K562 (cell line): ENCODE results near the gene DPP3. TPM values are rescaled to one million over a fixed set of nuclear protein-coding genes. Genes with fewer than 3 reads are reported as not detected.

ENCODE experiments used
- ARHGAP35 ChIP-seq: fragments of 450-650 bp; IDR thresholded peaks from 2 replicates; pipeline ENCODE4 v1.6.1; 2018; ENCODE audit not compliant: partially characterized antibody
- BRD9 ChIP-seq: fragments of 450-650 bp; IDR thresholded peaks from 2 replicates; pipeline ENCODE4 v1.6.1; 2018; ENCODE audit warnings: low read depth; ENCODE audit not compliant: partially characterized antibody
- CHD4 ChIP-seq: fragments of 200-600 bp; sonication (generic); IDR thresholded peaks from 3 replicates; pipeline ENCODE4 v1.6.1; 2012; ENCODE audit warnings: low read depth, mild to moderate bottlenecking, mixed read lengths, low read length, inconsistent platforms; ENCODE audit not compliant: insufficient read depth, insufficient replicate concordance, poor library complexity, severe bottlenecking
- HDAC1 ChIP-seq, 2 experiments: fragments of 450-650 bp; IDR thresholded peaks; 2 replicates each; pipeline ENCODE4 v1.6.1; 2016 to 2017; ENCODE audit warnings: inconsistent platforms in 1 of 2, mild to moderate bottlenecking in 1 of 2, moderate library complexity in 1 of 2
- HMG20A ChIP-seq: fragments of 450-650 bp; formaldehyde crosslinking; conservative IDR thresholded peaks from 2 replicates; pipeline ENCODE4 v1.4.0; 2020; ENCODE audit warnings: mild to moderate bottlenecking, mixed read lengths
- MED1 ChIP-seq: sonication (generic); formaldehyde crosslinking; IDR thresholded peaks from 2 replicates; pipeline ENCODE4 v1.8.1; 2023; ENCODE audit warnings: missing genetic modification reagents, borderline replicate concordance
- MTA1 ChIP-seq: fragments of 450-650 bp; IDR thresholded peaks from 2 replicates; pipeline ENCODE4 v1.6.1; 2017; ENCODE audit warnings: borderline replicate concordance
- NFE2L1 ChIP-seq: fragments of 450-650 bp; IDR thresholded peaks from 2 replicates; pipeline ENCODE4 v1.6.1; 2016; ENCODE audit warnings: missing genetic modification characterization, low read depth, mild to moderate bottlenecking, missing compliant biosample characterization, moderate library complexity, borderline replicate concordance
- PHF21A ChIP-seq: fragments of 450-650 bp; IDR thresholded peaks from 2 replicates; pipeline ENCODE4 v1.6.1; 2017; ENCODE audit warnings: low read depth, borderline replicate concordance
- PHTF2 ChIP-seq: fragments of 250-450 bp; sonication (Bioruptor Pico); IDR thresholded peaks from 2 replicates; pipeline ENCODE4 v1.5.0; 2021; ENCODE audit warnings: mild to moderate bottlenecking
- RFX1 ChIP-seq: fragments of 450-650 bp; IDR thresholded peaks from 2 replicates; pipeline ENCODE4 v1.6.1; 2016; ENCODE audit warnings: mild to moderate bottlenecking, moderate library complexity
- SAFB2 ChIP-seq: fragments of 200-400 bp; formaldehyde crosslinking; IDR thresholded peaks from 2 replicates; pipeline ENCODE4 v1.6.1; 2018; ENCODE audit warnings: borderline replicate concordance, low read length, low read depth, moderate library complexity; ENCODE audit not compliant: severe bottlenecking
- SMARCA5 ChIP-seq: fragments of 450-650 bp; IDR thresholded peaks from 2 replicates; pipeline ENCODE4 v1.6.1; 2016
- TRIM28 ChIP-seq: fragments of 450-650 bp; IDR thresholded peaks from 2 replicates; pipeline ENCODE4 v1.6.1; 2017
- ZBTB7A ChIP-seq: IDR thresholded peaks from 2 replicates; pipeline ENCODE4 v1.6.1; 2011; ENCODE audit warnings: low read depth, mild to moderate bottlenecking, low read length, moderate library complexity, borderline replicate concordance; ENCODE audit not compliant: control insufficient read depth
- ZNF23 ChIP-seq: fragments of 250-450 bp; sonication (Bioruptor Pico); IDR thresholded peaks from 2 replicates; pipeline ENCODE4 v1.4.0; 2020; ENCODE audit warnings: mild to moderate bottlenecking
- ZNF644 ChIP-seq: fragments of 200-800 bp; sonication (Bioruptor generic); IDR thresholded peaks from 2 replicates; pipeline ENCODE4 v1.6.1; 2016; ENCODE audit warnings: low read depth, missing genetic modification characterization, missing compliant biosample characterization
- ZNF717 ChIP-seq: fragments of 250-450 bp; sonication (Bioruptor Pico); IDR thresholded peaks from 2 replicates; pipeline ENCODE4 v1.5.0; 2021
- ZNF75A ChIP-seq: fragments of 450-650 bp; formaldehyde crosslinking; IDR thresholded peaks from 2 replicates; pipeline ENCODE4 v1.4.0; 2020; ENCODE audit warnings: mild to moderate bottlenecking
- polyA plus RNA-seq, 8 experiments: library from polyadenylated mRNA; depleted of rRNA in 4 of 8; stranded (reverse) in 5 of 8; unstranded in 3 of 8; fragments of >200 nt; fragmentation: Nextera tagmentation in 2 of 8; fragmentation: Illumina TruSeq in 1 of 8; extraction: Ambion mirVana in 2 of 8; extraction: Trizol in 1 of 8; gene quantifications; 2 replicates each; pipeline versions ENCODE4 v1.2.1 to v1.2.3, GENCODE V29; 2011 to 2014; ENCODE audit warnings: inconsistent platforms in 1 of 8, missing spikeins in 1 of 8
- total RNA-seq, 7 experiments: library from RNA; depleted of rRNA in 6 of 7; stranded (reverse); fragments of >200 nt in 6 of 7; fragmentation: Illumina TruSeq in 2 of 7; extraction: Trizol in 2 of 7; gene quantifications; 2 replicates each; pipeline versions ENCODE4 v1.2.1 to v1.2.3, GENCODE V29; 2011 to 2021; ENCODE audit warnings: low replicate concordance in 1 of 7
- TF ChIP-seq, protein P1 (sequence below): IDR thresholded peaks from 2 replicates; pipeline ENCODE4 v1.6.1; 2011; ENCODE audit warnings: borderline replicate concordance, low read depth, mild to moderate bottlenecking, moderate library complexity, low read length; ENCODE audit not compliant: insufficient read depth, poor library complexity, severe bottlenecking
- TF ChIP-seq, protein P2 (sequence below), 2 experiments: fragments of 250-450 bp in 1 of 2; fragments of 450-650 bp in 1 of 2; sonication (Bioruptor Pico) in 1 of 2; IDR thresholded peaks; 2 replicates each; pipeline versions ENCODE4 v1.6.1 to v1.8.0; 2016 to 2021; ENCODE audit warnings: mild to moderate bottlenecking in 2 of 2, moderate library complexity in 2 of 2, missing compliant biosample characterization in 1 of 2, missing genetic modification characterization in 1 of 2
- TF ChIP-seq, protein P3 (sequence below): fragments of 450-650 bp; formaldehyde crosslinking; IDR thresholded peaks from 2 replicates; pipeline ENCODE4 v1.4.0; 2020; ENCODE audit warnings: mild to moderate bottlenecking, moderate library complexity
- TF ChIP-seq, protein P4 (sequence below): IDR thresholded peaks from 2 replicates; pipeline ENCODE4 v1.6.1; 2012; ENCODE audit warnings: low read depth, low read length, improper control_type of control experiment, borderline replicate concordance

DPP3 gene
- total and polyA plus RNA-seq, 9 of the 15 experiments (the other 6 are each of a cell fraction or from before 2014, with no cell fraction given): 3.7 to 69.2 (median 43.3) TPM

DNA sequence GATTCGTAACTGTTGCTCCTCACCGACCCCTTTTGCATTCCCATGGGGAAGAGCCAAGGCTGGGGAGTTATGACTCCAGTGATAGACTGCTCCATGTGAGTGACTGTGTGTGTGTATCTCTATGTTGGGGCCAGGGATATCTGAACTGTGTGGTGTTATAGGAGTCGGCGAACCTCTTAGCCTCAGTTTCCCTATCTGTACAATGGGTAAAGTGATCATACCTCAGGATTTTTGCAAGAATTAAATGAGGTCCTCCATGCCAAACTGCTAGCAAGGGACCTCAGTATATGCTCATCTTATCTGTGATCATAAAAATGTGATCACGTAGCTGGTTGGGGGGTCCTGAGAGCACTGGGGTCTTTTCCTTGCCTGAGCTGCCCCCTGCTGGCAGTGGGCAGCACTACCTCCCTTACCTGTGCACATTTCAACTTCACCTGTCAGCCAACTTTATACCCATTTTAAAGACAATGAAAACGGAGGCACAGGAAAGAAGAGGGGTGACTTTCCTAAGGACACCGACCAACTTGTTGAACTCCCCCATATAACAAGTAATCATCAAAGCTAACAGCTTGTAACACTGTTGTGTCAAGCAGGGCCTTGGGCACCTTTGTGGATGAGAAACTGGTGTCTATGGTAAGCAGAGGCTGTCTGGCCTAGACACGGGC is 1.4 kb upstream of the DPP3 start (continued):
- TF ChIP-seq, protein P1, sequence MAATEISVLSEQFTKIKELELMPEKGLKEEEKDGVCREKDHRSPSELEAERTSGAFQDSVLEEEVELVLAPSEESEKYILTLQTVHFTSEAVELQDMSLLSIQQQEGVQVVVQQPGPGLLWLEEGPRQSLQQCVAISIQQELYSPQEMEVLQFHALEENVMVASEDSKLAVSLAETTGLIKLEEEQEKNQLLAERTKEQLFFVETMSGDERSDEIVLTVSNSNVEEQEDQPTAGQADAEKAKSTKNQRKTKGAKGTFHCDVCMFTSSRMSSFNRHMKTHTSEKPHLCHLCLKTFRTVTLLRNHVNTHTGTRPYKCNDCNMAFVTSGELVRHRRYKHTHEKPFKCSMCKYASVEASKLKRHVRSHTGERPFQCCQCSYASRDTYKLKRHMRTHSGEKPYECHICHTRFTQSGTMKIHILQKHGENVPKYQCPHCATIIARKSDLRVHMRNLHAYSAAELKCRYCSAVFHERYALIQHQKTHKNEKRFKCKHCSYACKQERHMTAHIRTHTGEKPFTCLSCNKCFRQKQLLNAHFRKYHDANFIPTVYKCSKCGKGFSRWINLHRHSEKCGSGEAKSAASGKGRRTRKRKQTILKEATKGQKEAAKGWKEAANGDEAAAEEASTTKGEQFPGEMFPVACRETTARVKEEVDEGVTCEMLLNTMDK: no peak
- TF ChIP-seq SMARCA5: peak; percentile 97
- no peak for TF ChIP-seq BRD9
- TF ChIP-seq ARHGAP35: no peak
- TF ChIP-seq, protein P2, sequence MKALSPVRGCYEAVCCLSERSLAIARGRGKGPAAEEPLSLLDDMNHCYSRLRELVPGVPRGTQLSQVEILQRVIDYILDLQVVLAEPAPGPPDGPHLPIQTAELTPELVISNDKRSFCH (CRISPR knock-in tag; IDR thresholded peaks at IDR 0.05): no peak
- TF ChIP-seq, protein P2 (tag; IDR thresholded peaks at IDR 0.05): peak; percentile 47; the same call in 1 of the 2 replicates
- TF ChIP-seq PHF21A: no peak
- TF ChIP-seq MTA1: 0 out of 2 replicates have a peak, but pooled peaks have one; percentile 39
- TF ChIP-seq, protein P3, sequence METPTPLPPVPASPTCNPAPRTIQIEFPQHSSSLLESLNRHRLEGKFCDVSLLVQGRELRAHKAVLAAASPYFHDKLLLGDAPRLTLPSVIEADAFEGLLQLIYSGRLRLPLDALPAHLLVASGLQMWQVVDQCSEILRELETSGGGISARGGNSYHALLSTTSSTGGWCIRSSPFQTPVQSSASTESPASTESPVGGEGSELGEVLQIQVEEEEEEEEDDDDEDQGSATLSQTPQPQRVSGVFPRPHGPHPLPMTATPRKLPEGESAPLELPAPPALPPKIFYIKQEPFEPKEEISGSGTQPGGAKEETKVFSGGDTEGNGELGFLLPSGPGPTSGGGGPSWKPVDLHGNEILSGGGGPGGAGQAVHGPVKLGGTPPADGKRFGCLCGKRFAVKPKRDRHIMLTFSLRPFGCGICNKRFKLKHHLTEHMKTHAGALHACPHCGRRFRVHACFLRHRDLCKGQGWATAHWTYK (CRISPR knock-in tag): no peak
- TF ChIP-seq SAFB2: no peak
- peak; percentile 97 for TF ChIP-seq ZBTB7A
- TF ChIP-seq PHTF2 (CRISPR knock-in tag): no peak
- TF ChIP-seq TRIM28: no peak
- no peak for TF ChIP-seq NFE2L1 (tag)
- peak; percentile 95 for TF ChIP-seq CHD4
- no peak for TF ChIP-seq ZNF644 (tag)
- no peak for TF ChIP-seq ZNF75A (CRISPR knock-in tag)
- TF ChIP-seq ZNF23 (CRISPR knock-in tag): no peak
- TF ChIP-seq, protein P4, sequence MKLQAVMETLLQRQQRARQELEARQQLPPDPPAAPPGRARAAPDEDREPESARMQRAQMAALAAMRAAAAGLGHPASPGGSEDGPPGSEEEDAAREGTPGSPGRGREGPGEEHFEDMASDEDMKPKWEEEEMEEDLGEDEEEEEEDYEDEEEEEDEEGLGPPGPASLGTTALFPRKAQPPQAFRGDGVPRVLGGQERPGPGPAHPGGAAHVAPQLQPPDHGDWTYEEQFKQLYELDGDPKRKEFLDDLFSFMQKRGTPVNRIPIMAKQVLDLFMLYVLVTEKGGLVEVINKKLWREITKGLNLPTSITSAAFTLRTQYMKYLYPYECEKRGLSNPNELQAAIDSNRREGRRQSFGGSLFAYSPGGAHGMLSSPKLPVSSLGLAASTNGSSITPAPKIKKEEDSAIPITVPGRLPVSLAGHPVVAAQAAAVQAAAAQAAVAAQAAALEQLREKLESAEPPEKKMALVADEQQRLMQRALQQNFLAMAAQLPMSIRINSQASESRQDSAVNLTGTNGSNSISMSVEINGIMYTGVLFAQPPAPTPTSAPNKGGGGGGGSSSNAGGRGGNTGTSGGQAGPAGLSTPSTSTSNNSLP: no peak
- no peak for TF ChIP-seq RFX1
- no peak for TF ChIP-seq MED1 (CRISPR knock-in tag)
- TF ChIP-seq HMG20A (CRISPR knock-in tag): no peak
- TF ChIP-seq ZNF717: 0 out of 2 replicates have a peak, but pooled peaks have one; percentile 36
- 0 out of 4 replicates have a peak, but pooled peaks of 1 of the 2 experiments have one; percentile 53 for TF ChIP-seq HDAC1 (IDR thresholded peaks at IDR 0.05)
